Measurements from ENCODE around the gene GRM7.

GRCh38 chr3:7576071-7576470 is 715.2 kb downstream of the GRM7 start:
- no peak for TF ChIP-seq POLR2A (IDR thresholded peaks at IDR 0.05)
- TF ChIP-seq CTCF (IDR thresholded peaks at IDR 0.05) = no peak
- TF ChIP-seq POLR2AphosphoS5 (IDR thresholded peaks at IDR 0.05) = no peak
